ENCODE results near the gene ZNF853. TPM values are rescaled to one million over a fixed set of nuclear protein-coding genes. Genes with fewer than 3 reads are reported as not detected.
"Not testable (repeated sequence)": the region's sequence is repeated elsewhere in the genome, so short reads cannot be mapped to it uniquely, and the experiment has no call there.

The ZNF853 gene
- 10 to 100 TPM; 15.0 to 18.5 (median 15.8) TPM for polyA plus RNA-seq (ENCODE audit: insufficient read length in 4 of 4)

DNA sequence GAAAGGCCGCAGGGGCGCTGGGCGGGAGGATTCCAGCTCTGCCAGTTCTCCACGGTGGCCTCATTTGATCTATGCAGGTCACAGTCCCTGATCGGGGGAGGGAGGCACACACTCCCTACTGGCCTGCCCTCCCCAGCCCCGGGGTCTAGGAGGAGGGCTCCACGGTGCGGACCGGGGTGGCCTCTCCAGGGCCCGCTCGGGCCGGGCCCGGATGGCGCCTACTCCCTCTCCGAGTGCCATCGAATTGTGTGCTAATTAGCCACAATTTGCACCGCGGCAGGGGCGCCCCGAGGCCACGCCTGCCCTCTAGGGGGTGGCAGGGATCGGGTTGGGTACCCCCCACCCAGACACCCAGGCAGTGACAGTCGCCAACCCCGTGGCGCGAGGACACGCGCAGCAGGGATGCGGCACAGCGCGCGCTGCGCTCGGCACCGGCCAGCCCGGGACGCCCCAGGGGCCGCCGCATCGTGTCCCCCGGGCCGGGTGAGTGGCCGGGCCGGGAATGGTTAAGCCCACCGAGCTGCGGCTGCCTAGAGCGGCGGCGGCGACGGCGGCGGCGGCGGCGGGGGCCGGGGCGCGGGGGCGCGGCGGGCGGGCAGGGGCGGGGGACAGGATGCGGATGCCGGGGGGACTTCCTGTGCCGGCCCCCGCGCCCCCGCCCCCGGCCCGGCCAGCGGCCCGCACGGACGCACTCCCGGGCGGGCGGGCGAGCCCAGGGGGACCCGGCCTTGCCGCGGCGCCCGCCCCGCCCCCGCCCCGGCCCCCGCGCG, at the start of gene ZNF853:
Gene ZNF853 (plus strand): TSS at position 658 of the 770 bp plus-strand sequence. CDS start 565 bp downstream, outside the sequence.
- DNase-seq (ENCODE audit: low read depth in 4 of 4, low spot score in 3 of 4), result no peak

- DNase-seq (ENCODE audit: low read depth in 4 of 4, low spot score in 3 of 4), result no peak
These were observed 49.8 kb upstream of the ZNF853 start for GRCh38 chr7:6565655-6566054.

DNA sequence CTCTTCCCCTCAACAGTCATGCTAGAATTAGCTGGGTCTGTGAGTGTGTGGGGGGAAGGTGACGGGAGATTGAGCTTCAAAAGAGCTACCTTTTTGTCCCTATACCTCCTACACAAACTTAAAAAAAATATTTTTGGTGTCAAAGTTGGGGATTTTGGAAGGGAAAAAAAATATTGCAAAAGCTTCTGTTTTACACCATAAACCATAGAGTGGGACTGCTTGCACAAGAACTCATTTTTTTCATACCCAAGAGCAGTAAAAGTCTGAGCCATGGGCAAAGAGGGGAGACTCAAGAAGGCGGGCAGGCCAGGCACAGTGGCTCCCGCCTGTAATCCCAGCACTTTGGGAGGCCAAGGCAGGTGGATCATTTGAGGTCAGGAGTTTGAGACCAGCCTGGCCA, 47.5 kb upstream of the ZNF853 start:
- no peak for DNase-seq (ENCODE audit: low read depth in 4 of 4, low spot score in 3 of 4)

- no peak for DNase-seq (ENCODE audit: low read depth in 4 of 4, low spot score in 3 of 4)
These were observed 44.1 kb upstream of the ZNF853 start for GRCh38 chr7:6571160-6571779.

- DNase-seq (ENCODE audit: low read depth in 4 of 4, low spot score in 3 of 4), result no peak
These were observed 40.0 kb upstream of the ZNF853 start for GRCh38 chr7:6575281-6576023.

DNA sequence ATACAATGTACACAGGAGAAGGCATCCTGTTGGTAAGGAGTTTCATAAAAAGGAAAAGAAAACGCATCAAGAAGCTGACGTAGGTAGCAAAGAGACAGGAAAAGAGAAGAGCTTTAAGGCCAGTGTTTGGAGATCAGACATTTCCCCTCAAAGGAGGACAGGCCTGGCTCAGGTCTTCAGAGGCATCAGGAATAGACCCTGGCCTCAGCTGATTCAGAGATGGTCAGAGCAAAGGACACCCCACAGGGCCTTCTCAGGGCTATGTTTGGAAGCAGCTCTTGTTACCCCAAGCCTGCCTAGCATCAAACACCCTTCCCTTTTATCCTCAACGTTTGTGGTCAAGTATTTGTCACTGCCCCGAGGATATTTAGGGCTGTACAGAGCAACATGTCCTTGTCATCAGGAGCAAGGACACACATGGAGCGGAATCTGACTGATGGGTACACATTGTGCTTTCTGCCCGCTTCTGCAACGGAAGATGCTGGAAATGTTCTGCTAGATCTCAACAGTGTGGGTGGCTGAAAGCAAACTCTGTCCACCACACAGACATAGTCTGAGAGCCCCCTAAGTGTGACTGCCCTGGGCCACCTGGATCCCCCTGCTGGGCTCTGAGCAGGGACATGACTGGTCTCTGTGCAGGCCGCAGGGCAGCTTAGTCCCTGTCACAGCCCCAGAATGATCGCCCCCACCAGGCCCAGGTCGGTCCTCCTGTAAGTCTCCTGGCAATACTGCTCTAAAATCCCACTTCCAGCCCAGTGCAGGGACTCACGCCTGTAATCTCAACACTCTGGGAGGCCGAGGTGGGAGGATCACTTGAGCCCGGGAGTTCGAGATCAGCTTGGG, 39.2 kb upstream of the ZNF853 start:
- no peak for DNase-seq (ENCODE audit: low read depth in 4 of 4, low spot score in 3 of 4)

- DNase-seq (ENCODE audit: low read depth in 4 of 4, low spot score in 3 of 4), result not testable (repeated sequence)
These were observed 38.5 kb upstream of the ZNF853 start for GRCh38 chr7:6576867-6577368.

GRCh38 chr7:6577369-6578113, 37.9 kb upstream of the ZNF853 start, which contains the start of gene ZDHHC4:
Gene ZDHHC4 (plus strand): TSS chr7:6577454. CDS start chr7:6580562, 3,108 bp downstream.
- peak; percentile 74 to 84 (median 81) for DNase-seq (ENCODE audit: low read depth in 4 of 4, low spot score in 3 of 4)

- no peak for DNase-seq (ENCODE audit: low read depth in 4 of 4, low spot score in 3 of 4)
These were observed 37.0 kb upstream of the ZNF853 start for GRCh38 chr7:6578114-6579084.

DNA sequence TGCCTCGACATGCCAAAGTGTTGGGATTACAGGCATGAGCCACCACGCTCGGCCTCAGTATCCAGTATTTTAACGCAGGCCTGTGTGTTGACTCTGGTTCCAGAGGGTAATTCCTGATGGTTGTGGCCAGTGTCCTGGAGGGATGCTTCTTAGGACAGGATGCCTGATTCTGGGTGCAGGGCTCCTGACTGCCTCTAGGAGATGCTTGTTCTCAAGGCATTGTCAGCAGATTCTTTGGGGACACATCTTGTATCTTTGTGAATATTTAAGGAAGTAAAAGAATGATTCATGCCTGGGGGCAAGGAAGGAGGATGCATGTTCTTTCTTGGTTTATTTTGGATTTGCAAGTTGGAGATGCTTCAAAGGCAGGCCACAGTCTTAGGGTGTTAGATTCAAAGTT, 36.0 kb upstream of the ZNF853 start:
- DNase-seq (ENCODE audit: low read depth in 4 of 4, low spot score in 3 of 4), result no peak

DNA sequence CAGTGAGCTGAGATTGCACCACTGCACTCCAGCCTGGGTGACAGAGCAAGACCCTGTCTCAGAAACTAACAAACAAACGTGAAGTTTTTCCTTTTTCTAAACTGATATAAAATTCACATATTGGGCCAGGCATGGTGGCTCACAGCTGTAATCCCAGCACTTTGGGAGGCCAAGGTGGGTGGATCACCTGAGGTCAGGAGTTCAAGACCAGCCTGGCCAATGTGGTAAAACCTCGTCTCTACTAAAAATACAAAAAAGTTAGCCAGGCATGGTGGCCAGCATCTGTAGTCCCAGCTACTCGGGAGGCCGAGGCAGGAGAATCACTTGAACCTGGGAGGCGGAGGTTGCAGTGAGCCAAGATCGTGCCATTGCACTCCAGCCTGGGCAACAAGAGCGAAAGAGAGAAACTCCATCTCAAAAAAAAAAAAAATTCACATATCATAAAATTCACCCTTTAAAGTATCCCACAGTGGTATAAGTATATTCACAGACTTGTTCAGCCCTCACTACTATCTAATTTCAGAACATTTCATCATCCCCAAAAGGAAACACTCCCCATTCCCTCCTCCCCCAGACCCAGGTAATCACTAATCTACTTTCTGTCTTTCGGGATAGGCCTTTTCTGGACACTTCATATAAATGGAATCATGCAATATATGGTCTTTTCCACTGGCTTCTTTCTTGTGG, 29.5 kb upstream of the ZNF853 start:
- not testable (repeated sequence) for DNase-seq (ENCODE audit: low read depth in 4 of 4, low spot score in 3 of 4)

DNA sequence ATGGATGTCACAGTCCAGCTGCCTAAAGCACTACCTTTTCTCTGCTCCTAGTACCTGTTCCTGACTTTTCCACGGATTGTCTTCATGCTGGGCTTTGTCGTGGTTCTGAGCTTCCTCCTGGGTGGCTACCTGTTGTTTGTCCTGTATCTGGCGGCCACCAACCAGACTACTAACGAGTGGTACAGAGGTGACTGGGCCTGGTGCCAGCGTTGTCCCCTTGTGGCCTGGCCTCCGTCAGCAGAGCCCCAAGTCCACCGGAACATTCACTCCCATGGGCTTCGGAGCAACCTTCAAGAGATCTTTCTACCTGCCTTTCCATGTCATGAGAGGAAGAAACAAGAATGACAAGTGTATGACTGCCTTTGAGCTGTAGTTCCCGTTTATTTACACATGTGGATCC, 26.8 kb upstream of the ZNF853 start:
- no peak for DNase-seq (ENCODE audit: low read depth in 4 of 4, low spot score in 3 of 4)

DNA sequence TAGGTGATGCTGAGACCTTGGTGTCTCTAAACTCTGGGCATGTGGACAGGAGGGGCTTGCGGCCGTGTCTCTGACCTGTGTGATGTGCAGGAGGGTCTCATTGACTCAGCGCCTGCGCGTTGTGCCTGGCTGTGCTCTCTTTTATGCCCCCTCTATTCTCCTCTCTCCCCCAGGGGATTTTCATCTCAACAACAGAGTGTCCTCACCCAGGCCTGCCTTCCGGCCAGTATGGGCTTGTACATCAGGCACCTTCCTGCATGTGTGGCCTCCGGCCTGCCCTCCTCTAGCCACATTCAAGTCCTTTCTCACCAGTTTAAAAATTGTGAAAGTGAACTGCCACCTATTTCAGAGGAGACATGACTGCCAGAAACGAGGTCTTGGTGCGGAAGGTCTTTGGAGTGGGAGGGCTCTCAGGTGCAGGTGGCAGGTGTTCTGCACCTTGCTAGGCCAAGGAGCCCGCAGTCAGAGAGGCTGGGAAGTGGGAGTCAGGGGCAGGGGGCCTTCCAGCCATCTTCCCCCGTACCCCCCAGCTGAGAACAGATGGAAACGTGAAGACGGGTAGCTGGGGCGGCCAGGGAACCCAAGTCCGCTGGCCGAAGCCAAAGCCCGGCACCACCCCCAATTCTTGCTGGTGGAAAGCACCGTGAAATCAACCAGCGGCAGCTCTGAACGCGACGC, 26.1 kb upstream of the ZNF853 start:
- no peak for DNase-seq (ENCODE audit: low read depth in 4 of 4, low spot score in 3 of 4)

DNA sequence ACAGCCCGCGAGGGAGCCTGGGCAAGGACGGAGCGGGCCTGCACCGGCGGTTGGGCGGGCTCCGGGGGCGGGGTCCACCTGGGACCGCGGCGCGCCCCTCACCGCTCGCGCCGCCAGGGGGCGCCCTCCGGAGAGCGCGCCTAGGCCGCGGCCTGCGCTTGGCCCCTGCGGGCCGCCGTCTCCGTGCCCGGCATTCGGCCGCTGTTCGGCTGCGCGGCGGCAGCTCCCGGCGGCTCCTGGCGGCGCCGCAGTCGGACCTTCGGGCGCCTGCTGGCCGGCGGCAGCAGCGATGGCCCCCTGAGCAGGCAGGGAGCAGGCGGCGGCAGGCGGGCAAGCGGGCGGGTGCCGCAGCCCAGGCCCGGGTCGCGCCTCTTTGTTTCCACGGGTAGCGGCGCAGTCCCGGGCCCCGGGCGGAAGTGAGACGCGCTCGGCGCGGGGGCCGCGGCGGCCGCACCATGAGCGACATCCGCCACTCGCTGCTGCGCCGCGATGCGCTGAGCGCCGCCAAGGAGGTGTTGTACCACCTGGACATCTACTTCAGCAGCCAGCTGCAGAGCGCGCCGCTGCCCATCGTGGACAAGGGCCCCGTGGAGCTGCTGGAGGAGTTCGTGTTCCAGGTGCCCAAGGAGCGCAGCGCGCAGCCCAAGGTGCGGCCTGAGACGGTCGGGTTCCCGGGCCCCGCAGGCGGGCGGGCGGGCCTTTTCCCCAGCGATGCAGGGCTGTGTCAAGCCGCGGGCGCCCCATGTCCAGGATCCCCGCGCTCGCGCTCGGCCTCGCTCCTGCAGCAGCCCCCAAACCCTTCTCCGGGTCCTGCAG, 25.4 kb upstream of the ZNF853 start, which contains the start of gene INTS15:
Gene INTS15 (plus strand): TSS at position 193 of the 816 bp plus-strand sequence. CDS start 263 bp downstream, at position 456.
- DNase-seq (ENCODE audit: low read depth in 4 of 4, low spot score in 3 of 4), result peak; percentile 74 to 80 (median 76)

DNA sequence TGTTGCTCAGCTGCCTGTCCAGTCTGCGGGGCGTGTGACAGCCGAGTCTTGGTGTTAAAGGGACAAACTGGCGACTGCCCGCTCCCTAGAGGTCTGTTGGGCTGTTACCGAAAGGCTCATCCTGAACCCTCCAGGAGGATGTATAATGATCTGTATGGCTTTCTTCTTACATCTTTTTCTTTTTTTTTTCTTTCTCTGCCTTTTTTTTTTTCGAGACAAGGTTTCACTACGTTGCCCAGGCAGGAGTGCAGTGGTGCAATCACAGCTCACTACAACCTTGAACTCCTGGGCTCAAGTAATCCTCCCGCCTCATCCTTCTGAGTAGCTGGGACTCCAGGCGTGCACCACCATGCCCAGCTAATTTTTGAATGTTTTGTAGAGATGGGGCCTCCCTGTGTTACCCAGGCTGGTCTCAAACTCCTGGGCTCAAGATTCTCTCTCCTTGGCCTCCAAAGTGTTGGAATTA, 24.7 kb upstream of the ZNF853 start:
- no peak for DNase-seq (ENCODE audit: low read depth in 4 of 4, low spot score in 3 of 4)

DNA sequence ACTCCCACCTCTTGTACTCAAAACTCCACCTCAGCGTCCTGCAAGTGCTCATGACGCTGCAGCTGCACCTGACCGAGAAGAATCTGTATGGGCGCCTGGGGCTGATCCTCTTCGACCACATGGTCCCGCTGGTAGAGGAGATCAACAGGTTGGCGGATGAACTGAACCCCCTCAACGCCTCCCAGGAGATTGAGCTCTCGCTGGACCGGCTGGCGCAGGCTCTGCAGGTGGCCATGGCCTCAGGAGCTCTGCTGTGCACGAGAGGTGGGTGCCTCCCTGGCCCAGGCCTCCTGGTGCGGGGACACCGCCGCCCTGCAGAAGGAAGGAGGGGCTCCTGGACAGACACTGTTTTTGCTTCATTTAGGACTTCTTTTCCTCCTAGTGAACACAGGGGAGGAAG, 15.3 kb upstream of the ZNF853 start:
- DNase-seq (ENCODE audit: low read depth in 4 of 4, low spot score in 3 of 4), result no peak

Measured in right renal pelvis (tissue), 4 donors.